UCSD-AML1 (cell line): Measurements from ENCODE around the gene SLC4A5.

ENCODE experiments used
- DNase-seq: peaks from one replicate; lab custom pipeline; 2025; ENCODE audit not compliant: unreplicated experiment; lab: John Stamatoyannopoulos, UW

Gene SLC4A5

GRCh38 chr2:74174909-74175308 is 168.3 kb downstream of the SLC4A5 start:
- DNase-seq: no peak

GRCh38 chr2:74168739-74169138 is 174.5 kb downstream of the SLC4A5 start:
- no peak for DNase-seq
